HG03457 (cell line): Measurements from ENCODE around the gene OVOL3.
"Not testable (repeated sequence)": the region's sequence is repeated elsewhere in the genome, so short reads cannot be mapped to it uniquely, and the experiment has no call there.

Experiments used
- ATAC-seq: cut with Tn5 transposase; IDR thresholded peaks from one replicate; pipeline ENCODE4 v1.9.1; 2021; ENCODE audit warnings: moderate number of reproducible peaks; ENCODE audit not compliant: unreplicated experiment

OVOL3 gene

GRCh38 chr19:36110487-36111199 is at the start of gene OVOL3:
Gene OVOL3, plus strand, starts transcription at chr19:36111143. Its CDS starts 60 bp downstream, at chr19:36111203.
- no peak for ATAC-seq

GRCh38 chr19:36061367-36061766 is 49.6 kb upstream of the OVOL3 start:
- ATAC-seq = no peak

GRCh38 chr19:36064826-36065225 is 46.1 kb upstream of the OVOL3 start:
- ATAC-seq = no peak

GRCh38 chr19:36067681-36068080 is 43.3 kb upstream of the OVOL3 start:
- no peak for ATAC-seq

- ATAC-seq = not testable (repeated sequence)
Observed at GRCh38 chr19:36068810-36069499, 42.0 kb upstream of the OVOL3 start.

GRCh38 chr19:36072081-36072480 is 38.9 kb upstream of the OVOL3 start:
- ATAC-seq = no peak

- ATAC-seq = no peak
Observed at GRCh38 chr19:36073121-36073876, 37.6 kb upstream of the OVOL3 start.

GRCh38 chr19:36079389-36079945 is 31.5 kb upstream of the OVOL3 start:
- no peak for ATAC-seq

- no peak for ATAC-seq
Observed at GRCh38 chr19:36081385-36081784, 29.6 kb upstream of the OVOL3 start.

GRCh38 chr19:36081894-36082293 is 29.0 kb upstream of the OVOL3 start:
- no peak for ATAC-seq

GRCh38 chr19:36082916-36083315 is 28.0 kb upstream of the OVOL3 start:
- ATAC-seq = no peak

GRCh38 chr19:36084231-36085009 is 26.5 kb upstream of the OVOL3 start:
- ATAC-seq = no peak

GRCh38 chr19:36086326-36086725 is 24.6 kb upstream of the OVOL3 start:
- no peak for ATAC-seq

- ATAC-seq = no peak
Observed at GRCh38 chr19:36089847-36090246, 21.1 kb upstream of the OVOL3 start.

GRCh38 chr19:36090910-36091695 is 19.8 kb upstream of the OVOL3 start:
- no peak for ATAC-seq

GRCh38 chr19:36092566-36092965 is 18.4 kb upstream of the OVOL3 start:
- no peak for ATAC-seq

- ATAC-seq = no peak
Observed at GRCh38 chr19:36093146-36093662, 17.7 kb upstream of the OVOL3 start.

- no peak for ATAC-seq
Observed at GRCh38 chr19:36093687-36094086, 17.3 kb upstream of the OVOL3 start.

GRCh38 chr19:36097036-36097435 is 13.9 kb upstream of the OVOL3 start:
- ATAC-seq = no peak
